ENCODE measurements around the gene TNFRSF1B. TPM values are rescaled to one million over a fixed set of nuclear protein-coding genes. Genes with fewer than 3 reads are reported as not detected.

Gene TNFRSF1B
- total RNA-seq, 4 donors from 2014 or later: 10.9 to 34.9 (median 31.0) TPM

- Histone ChIP-seq H3K4me3 (no peak overlapping the region), H3K4me1 (peaks cover 0 to 71% (median 7%) of the 10 kb centered on the region in 3 donors), H3K36me3 (no peaks in the 10 kb centered on the region), H3K27ac (peak overlapping the region in 2 of 4 donors; percentile 31 to 89), H3K9me3 (no peaks in the 10 kb centered on the region), H3K27me3 (peaks cover 50% of the 10 kb centered on the region)
- ATAC-seq: no peak
- no peak for TF ChIP-seq POLR2AphosphoS5 (IDR thresholded peaks at IDR 0.05)
- WGBS, 2 donors (ENCODE audit: low coverage in 1 of 2): 84% methylated on average over 6 of the region's 9 CpGs; no CpG with 5 or more reads in 1 of the 2 donors
Observed at GRCh38 chr1:12170263-12170671, 3.5 kb downstream of the TNFRSF1B start.

GRCh38 chr1:12171206-12172041 lies 4.6 kb downstream of the TNFRSF1B start:
- 86 to 90% methylated on average over 1 to 7 of the region's 12 CpGs for WGBS, 2 donors (ENCODE audit: low coverage in 1 of 2)
- Histone ChIP-seq H3K4me1 (peaks cover 0 to 79% (median 7%) of the 10 kb centered on the region in 3 donors), H3K4me3 (no peak overlapping the region), H3K9me3 (no peaks in the 10 kb centered on the region), H3K27ac (peak overlapping the region in 3 of 4 donors; percentile 62 to 73 (median 64)), H3K27me3 (peaks cover 53% of the 10 kb centered on the region), H3K36me3 (no peaks in the 10 kb centered on the region)
- no peak for ATAC-seq
- no peak for TF ChIP-seq POLR2A (IDR thresholded peaks at IDR 0.05)
- no peak for TF ChIP-seq POLR2AphosphoS5 (IDR thresholded peaks at IDR 0.05)
- no peak for TF ChIP-seq CTCF (IDR thresholded peaks at IDR 0.05)
- no peak for TF ChIP-seq EP300 (IDR thresholded peaks at IDR 0.05)

GRCh38 chr1:12172042-12172851 lies 5.5 kb downstream of the TNFRSF1B start:
- ATAC-seq: no peak
- peaks cover 49% of the 10 kb centered on the region for H3K27me3 ChIP-seq
- peak overlapping the region in 3 of 4 donors; percentile 62 to 73 (median 64) for H3K27ac ChIP-seq
- no peak overlapping the region for H3K4me3 ChIP-seq
- 97% methylated on average over 5 of the region's 14 CpGs; no CpG with 5 or more reads in 1 of the 2 donors for WGBS, 2 donors (ENCODE audit: low coverage in 1 of 2)
- TF ChIP-seq POLR2AphosphoS5 (IDR thresholded peaks at IDR 0.05) (no peak), CTCF (IDR thresholded peaks at IDR 0.05) (no peak), POLR2A (IDR thresholded peaks at IDR 0.05) (no peak), EP300 (IDR thresholded peaks at IDR 0.05) (no peak)
- H3K9me3 ChIP-seq: no peaks in the 10 kb centered on the region
- no peaks in the 10 kb centered on the region for H3K36me3 ChIP-seq
- H3K4me1 ChIP-seq: peaks cover 0 to 79% (median 7%) of the 10 kb centered on the region in 3 donors

- no peak for TF ChIP-seq POLR2A (IDR thresholded peaks at IDR 0.05)
- no peak for TF ChIP-seq CTCF (IDR thresholded peaks at IDR 0.05)
- no peak overlapping the region for H3K4me3 ChIP-seq
- H3K36me3 ChIP-seq: no peaks in the 10 kb centered on the region
- peaks cover 50% of the 10 kb centered on the region for H3K27me3 ChIP-seq
- WGBS, 2 donors (ENCODE audit: low coverage in 1 of 2): 92% methylated on average over 2 of the region's 3 CpGs; no CpG with 5 or more reads in 1 of the 2 donors
- peak overlapping the region in 3 of 4 donors; percentile 62 to 73 (median 64) for H3K27ac ChIP-seq
- no peaks in the 10 kb centered on the region for H3K9me3 ChIP-seq
- H3K4me1 ChIP-seq: peaks cover 0 to 84% (median 14%) of the 10 kb centered on the region in 3 donors
- no peak for ATAC-seq
Observed at GRCh38 chr1:12173041-12173509, 6.3 kb downstream of the TNFRSF1B start.

- Histone ChIP-seq H3K4me1 (peaks cover 0 to 85% (median 19%) of the 10 kb centered on the region in 3 donors), H3K36me3 (no peaks in the 10 kb centered on the region), H3K27me3 (peaks cover 50% of the 10 kb centered on the region), H3K27ac (peak overlapping the region in 3 of 4 donors; percentile 62 to 73 (median 64)), H3K4me3 (no peak overlapping the region), H3K9me3 (no peaks in the 10 kb centered on the region)
- 49 to 80% methylated on average over 3 to 6 of the region's 11 CpGs for WGBS, 2 donors (ENCODE audit: low coverage in 1 of 2)
- ATAC-seq: peak; percentile 27
- peak; percentile 12 for TF ChIP-seq POLR2AphosphoS5 (IDR thresholded peaks at IDR 0.05)
- TF ChIP-seq EP300 (IDR thresholded peaks at IDR 0.05): no peak
Observed at GRCh38 chr1:12173631-12174121, 6.9 kb downstream of the TNFRSF1B start.

All from gastroesophageal sphincter (tissue), 4 donors.